Astrocyte of the spinal cord (primary cell): ENCODE data around the gene ATP8B4.

Experiments
- DNase-seq: peaks from one replicate; pipeline ENCODE4 v3.0.0; 2011; ENCODE audit warnings: low read depth, low spot score
- H3K4me3 ChIP-seq: 2 replicates; pipeline ENCODE4 v1.5.1; 2011; ENCODE audit warnings: low read depth, mild to moderate bottlenecking, low read length, moderate library complexity
- CTCF ChIP-seq: IDR thresholded peaks from 2 replicates; pipeline ENCODE4 v1.5.1; 2012; ENCODE audit warnings: low read depth, mild to moderate bottlenecking, low read length, inconsistent platforms
- in situ Hi-C: cut with HindIII; loops from 2 replicates; pipeline ENCODE4 v1.10.0; 2017; ENCODE audit warnings: low sequenced_read_pairs

The ATP8B4 gene

GRCh38 chr15:49855917-49856637, 263.0 kb downstream of the ATP8B4 start:
- TF ChIP-seq CTCF, result no peak
- peak; percentile 68 for DNase-seq
- in situ Hi-C loops, result no loop called here
- no peak overlapping the region for H3K4me3 ChIP-seq

GRCh38 chr15:49852756-49853155, 266.3 kb downstream of the ATP8B4 start:
- in situ Hi-C loops, result no loop called here
- DNase-seq, result no peak
- no peak overlapping the region for H3K4me3 ChIP-seq
- TF ChIP-seq CTCF, result no peak

- no peak for DNase-seq
- H3K4me3 ChIP-seq, result no peak overlapping the region
- no peak for TF ChIP-seq CTCF
- in situ Hi-C loops, result no loop called here
Measured at GRCh38 chr15:49848807-49849206, 270.2 kb downstream of the ATP8B4 start.

- no peak overlapping the region for H3K4me3 ChIP-seq
- in situ Hi-C loops, result no loop called here
- no peak for TF ChIP-seq CTCF
- peak; percentile 98 for DNase-seq
Measured at GRCh38 chr15:49848282-49848724, 270.7 kb downstream of the ATP8B4 start.

GRCh38 chr15:49847423-49848281, 271.4 kb downstream of the ATP8B4 start:
- in situ Hi-C loops, result no loop called here
- no peak overlapping the region for H3K4me3 ChIP-seq
- no peak for TF ChIP-seq CTCF

GRCh38 chr15:49844390-49844789, 274.6 kb downstream of the ATP8B4 start:
- TF ChIP-seq CTCF, result no peak

More at GRCh38 chr15:49847423-49848281, 271.4 kb downstream of the ATP8B4 start:
- peak; percentile 69 for DNase-seq

More at GRCh38 chr15:49844390-49844789, 274.6 kb downstream of the ATP8B4 start:
- no peak for DNase-seq
- H3K4me3 ChIP-seq, result no peak overlapping the region
- in situ Hi-C loops, result no loop called here
